ENCODE measurements around the gene FABP2. TPM values are rescaled to one million over a fixed set of nuclear protein-coding genes. Genes with fewer than 3 reads are reported as not detected.

The FABP2 gene
- total RNA-seq, 6 experiments from 2014 or later, result 0.09 TPM; not detected in 5

DNA sequence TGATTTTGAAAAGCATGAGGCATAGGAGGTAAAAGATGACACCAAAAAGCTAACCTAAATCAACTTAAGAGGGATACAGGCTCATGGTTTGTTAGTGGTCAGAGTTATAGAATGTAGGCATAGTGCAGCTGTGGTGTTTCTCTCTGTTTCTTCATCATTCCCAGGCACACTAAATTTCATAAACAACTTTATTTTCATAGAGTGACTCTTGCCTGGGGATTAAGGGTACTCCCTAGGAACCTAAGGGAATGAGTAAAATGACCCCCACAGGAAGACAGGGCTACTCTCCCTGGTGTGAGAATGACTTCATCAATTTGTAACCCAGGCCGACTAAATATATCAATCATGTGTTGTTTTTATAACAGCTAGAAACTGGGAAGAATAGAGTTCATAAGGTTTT is 11.1 kb downstream of the FABP2 start:
- ATAC-seq (no peak), DNase-seq (no peak)
- TF ChIP-seq, protein P1, sequence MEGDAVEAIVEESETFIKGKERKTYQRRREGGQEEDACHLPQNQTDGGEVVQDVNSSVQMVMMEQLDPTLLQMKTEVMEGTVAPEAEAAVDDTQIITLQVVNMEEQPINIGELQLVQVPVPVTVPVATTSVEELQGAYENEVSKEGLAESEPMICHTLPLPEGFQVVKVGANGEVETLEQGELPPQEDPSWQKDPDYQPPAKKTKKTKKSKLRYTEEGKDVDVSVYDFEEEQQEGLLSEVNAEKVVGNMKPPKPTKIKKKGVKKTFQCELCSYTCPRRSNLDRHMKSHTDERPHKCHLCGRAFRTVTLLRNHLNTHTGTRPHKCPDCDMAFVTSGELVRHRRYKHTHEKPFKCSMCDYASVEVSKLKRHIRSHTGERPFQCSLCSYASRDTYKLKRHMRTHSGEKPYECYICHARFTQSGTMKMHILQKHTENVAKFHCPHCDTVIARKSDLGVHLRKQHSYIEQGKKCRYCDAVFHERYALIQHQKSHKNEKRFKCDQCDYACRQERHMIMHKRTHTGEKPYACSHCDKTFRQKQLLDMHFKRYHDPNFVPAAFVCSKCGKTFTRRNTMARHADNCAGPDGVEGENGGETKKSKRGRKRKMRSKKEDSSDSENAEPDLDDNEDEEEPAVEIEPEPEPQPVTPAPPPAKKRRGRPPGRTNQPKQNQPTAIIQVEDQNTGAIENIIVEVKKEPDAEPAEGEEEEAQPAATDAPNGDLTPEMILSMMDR (IDR thresholded peaks at IDR 0.05), result no peak
- TF ChIP-seq POLR2A (IDR thresholded peaks at IDR 0.05), result no peak
- H3K4me3 ChIP-seq, result no peak overlapping the region
- H3K27me3 ChIP-seq, result no peaks in the 10 kb centered on the region
- no peaks in the 10 kb centered on the region for H3K36me3 ChIP-seq
- intact Hi-C loops (cut with DNase I), result no loop called here
- no peak overlapping the region for H3K27ac ChIP-seq
- H3K4me1 ChIP-seq, result no peaks in the 10 kb centered on the region
- WGBS (ENCODE audit: insufficient coverage, low coverage, low lambda C conversion rate, missing lambda C conversion rate), result 67% methylated on average over 1 of the region's 1 CpG
- H3K9me3 ChIP-seq, result no peaks in the 10 kb centered on the region

DNA sequence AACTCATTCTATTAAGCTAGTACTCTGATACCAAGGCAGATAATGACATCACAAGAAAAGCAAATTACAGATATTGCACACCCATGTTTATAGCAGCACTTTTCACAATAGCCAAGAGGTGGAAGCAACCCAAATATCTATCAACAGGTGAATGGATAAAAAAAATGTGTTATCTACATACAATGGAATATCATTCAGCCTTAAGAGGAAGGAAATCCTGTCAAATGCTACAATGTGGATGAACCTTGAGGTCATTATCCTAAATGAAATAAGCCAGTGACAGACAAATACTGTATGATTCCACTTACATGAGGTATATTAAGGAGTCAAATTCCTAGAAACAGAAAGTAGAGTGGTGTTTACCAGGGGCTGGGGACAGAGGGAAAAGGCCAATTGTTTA is 14.3 kb downstream of the FABP2 start:
- peaks cover 0 to 4% (median 0%) of the 10 kb centered on the region in 4 donors for H3K4me1 ChIP-seq
- intact Hi-C loops (cut with DNase I), result no loop called here
- DNase-seq, result no peak
- ATAC-seq, result no peak
- no peaks in the 10 kb centered on the region for H3K9me3 ChIP-seq
- TF ChIP-seq POLR2A (IDR thresholded peaks at IDR 0.05), result no peak
- TF ChIP-seq, protein P1 (IDR thresholded peaks at IDR 0.05), result no peak
- no peaks in the 10 kb centered on the region for H3K36me3 ChIP-seq
- no peak overlapping the region for H3K4me3 ChIP-seq
- no peaks in the 10 kb centered on the region for H3K27me3 ChIP-seq
- no peak overlapping the region for H3K27ac ChIP-seq

DNA sequence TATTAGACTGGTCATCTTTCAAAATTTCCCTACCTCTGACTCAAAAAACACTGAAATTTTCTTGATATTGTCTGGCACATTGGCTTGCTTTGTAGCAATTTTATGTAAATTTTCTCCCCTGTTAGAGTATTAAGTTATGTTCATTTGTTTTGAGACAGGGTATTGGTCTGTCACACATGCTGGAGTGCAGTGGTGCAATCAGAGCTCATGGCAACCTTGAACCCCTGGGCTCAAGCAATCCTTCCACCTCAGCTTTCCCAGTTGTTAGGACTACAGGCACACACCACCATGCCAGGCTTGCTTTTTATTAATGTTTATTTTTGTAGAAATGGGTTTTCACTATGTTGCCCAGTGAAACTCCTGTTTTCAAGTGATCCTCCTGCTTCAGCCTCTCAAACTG is 17.5 kb downstream of the FABP2 start:
- Histone ChIP-seq H3K9me3 (no peaks in the 10 kb centered on the region), H3K36me3 (no peaks in the 10 kb centered on the region), H3K4me3 (no peak overlapping the region), H3K27ac (no peak overlapping the region), H3K4me1 (peaks cover 0 to 14% (median 6%) of the 10 kb centered on the region in 4 donors), H3K27me3 (no peaks in the 10 kb centered on the region)
- ATAC-seq (no peak), DNase-seq (peak in 1 of 3 donors; percentile 43)
- TF ChIP-seq POLR2A (IDR thresholded peaks at IDR 0.05), result no peak
- TF ChIP-seq, protein P1 (IDR thresholded peaks at IDR 0.05), result no peak
- intact Hi-C loops (cut with DNase I), result no loop called here

DNA sequence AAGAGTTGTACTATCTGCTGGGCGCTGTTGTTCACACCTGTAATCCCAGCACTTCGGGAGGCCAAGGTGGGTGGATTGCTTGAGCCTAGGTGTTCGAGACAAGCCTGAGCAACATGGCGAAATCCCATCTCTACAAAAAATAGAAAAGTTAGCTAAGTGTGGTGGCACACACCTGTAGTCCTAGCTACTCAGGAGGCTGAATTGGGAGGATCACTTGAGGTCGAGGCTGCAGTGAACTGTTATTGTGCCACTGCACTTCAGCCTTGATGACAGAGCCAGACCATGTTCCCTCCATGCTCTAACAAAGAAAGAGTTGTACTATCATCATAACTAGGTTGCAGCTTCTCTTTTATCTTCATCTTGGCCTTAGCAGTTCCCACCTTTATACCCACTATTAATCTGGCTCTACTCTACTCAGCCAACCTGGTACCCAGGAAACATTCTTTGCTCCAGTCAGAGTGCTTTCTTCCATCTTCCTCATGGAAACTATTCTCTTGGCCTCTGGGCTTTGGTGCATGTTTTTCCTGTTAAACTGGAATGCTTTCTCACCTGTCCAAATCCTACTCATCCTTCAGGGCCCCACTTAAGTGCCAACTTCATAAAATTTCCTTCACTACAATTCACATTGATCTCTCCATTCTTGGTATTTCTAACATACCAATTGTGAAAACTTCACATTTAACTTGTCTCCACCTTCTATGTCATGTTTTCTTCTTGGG is 18.2 kb downstream of the FABP2 start:
- H3K27me3 ChIP-seq, result no peaks in the 10 kb centered on the region
- H3K4me1 ChIP-seq, result peaks cover 0 to 16% (median 7%) of the 10 kb centered on the region in 4 donors
- 80% methylated on average over 1 of the region's 5 CpGs for WGBS (ENCODE audit: insufficient coverage, low coverage, low lambda C conversion rate, missing lambda C conversion rate)
- no peaks in the 10 kb centered on the region for H3K36me3 ChIP-seq
- H3K4me3 ChIP-seq, result no peak overlapping the region
- TF ChIP-seq, protein P1 (IDR thresholded peaks at IDR 0.05), result no peak
- TF ChIP-seq POLR2A (IDR thresholded peaks at IDR 0.05), result no peak
- intact Hi-C loops (cut with DNase I), result no loop called here
- no peak overlapping the region for H3K27ac ChIP-seq
- no peaks in the 10 kb centered on the region for H3K9me3 ChIP-seq
- DNase-seq (no peak), ATAC-seq (no peak)
